AG08395 (cell line): Measurements from ENCODE around the gene REM1.

Source experiments
- DNase-seq: peaks from one replicate; pipeline ENCODE4 v3.0.0; 2012; ENCODE audit warnings: mixed read lengths, low spot score

REM1 gene

DNA sequence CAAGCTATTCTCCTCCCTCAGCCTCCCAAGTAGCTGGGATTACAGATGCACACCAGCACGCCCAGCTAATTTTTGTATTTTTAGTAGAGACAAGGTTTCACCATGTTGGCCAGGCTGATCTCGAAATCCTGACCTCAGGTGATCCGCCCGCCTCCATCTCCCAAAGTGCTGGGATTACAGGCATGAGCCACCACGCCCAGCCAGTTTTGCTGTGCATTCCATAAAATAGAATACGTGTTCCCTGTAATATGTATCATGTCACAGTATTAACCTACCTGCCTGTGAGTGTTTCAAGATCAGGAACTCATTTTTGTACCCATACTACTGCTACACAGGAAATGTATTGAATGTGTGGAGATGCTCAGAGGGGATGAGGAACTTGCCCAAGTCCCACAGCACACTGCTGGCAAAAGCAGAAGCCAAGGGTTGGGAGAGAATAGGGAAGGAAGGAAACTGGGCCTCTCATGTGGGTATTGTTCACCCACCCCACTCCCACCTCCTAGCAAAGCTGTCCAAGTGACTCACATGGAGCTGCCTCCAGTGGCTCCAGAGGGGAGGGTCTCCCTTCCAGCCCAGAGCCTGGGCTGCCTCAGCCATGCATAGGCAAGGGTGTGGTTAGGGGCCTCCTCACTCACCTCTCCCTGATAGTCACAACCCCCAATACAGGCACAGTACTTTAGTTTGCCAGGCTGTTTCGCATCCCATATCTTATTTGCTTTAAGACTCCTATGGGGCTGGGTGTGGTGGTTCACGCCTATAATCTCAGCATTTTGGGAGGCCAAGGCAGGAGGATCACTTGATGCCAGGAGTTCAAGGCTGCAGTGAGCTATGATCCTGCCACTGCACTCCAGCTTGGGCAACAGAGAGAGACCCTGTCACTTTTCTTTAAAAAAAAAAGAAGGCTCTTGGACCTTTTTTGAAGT lies 48.5 kb downstream of the REM1 start:
- DNase-seq, result no peak

DNA sequence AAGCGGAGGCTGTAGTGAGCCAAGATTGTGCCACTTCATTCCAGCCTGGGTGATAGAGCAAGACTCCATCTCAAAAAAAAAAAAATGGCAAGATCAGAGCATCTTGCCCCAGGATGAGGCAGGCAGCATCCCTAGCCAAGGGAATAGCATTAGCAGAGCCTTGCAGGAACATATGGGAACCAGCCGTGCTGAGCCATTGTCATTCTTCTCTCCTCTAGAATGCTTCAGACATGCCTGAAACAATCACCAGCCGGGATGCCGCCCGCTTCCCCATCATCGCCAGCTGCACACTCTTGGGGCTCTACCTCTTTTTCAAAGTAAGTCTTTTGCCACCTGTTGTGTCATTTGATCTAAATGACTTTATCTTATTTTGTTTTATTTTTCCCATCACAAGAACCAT lies 52.2 kb downstream of the REM1 start:
- DNase-seq, result no peak
